NT2/D1 (cell line): ENCODE data around the gene CUTC.

Experiments used
- DNase-seq: peaks from one replicate; pipeline ENCODE4 v3.0.0-alpha.2; 2011; ENCODE audit warnings: low read depth, low spot score
- H3K27me3 ChIP-seq: 2 replicates; pipeline ENCODE4 v1.6.0; 2011; ENCODE audit warnings: mild to moderate bottlenecking; ENCODE audit not compliant: insufficient read length, insufficient read depth
- H3K36me3 ChIP-seq: 2 replicates; pipeline ENCODE4 v1.6.1; 2011; ENCODE audit warnings: mild to moderate bottlenecking, low read length, mixed read lengths; ENCODE audit not compliant: insufficient read depth, insufficient read length
- H3K4me1 ChIP-seq: 2 replicates; pipeline ENCODE4 v1.5.1; 2011; ENCODE audit not compliant: insufficient read depth, insufficient read length
- H3K4me3 ChIP-seq: 2 replicates; pipeline ENCODE4 v1.5.1; 2011; ENCODE audit warnings: low read depth; ENCODE audit not compliant: insufficient read length
- H3K9ac ChIP-seq: 2 replicates; pipeline ENCODE4 v1.6.0; 2011; ENCODE audit warnings: low read depth; ENCODE audit not compliant: insufficient read length
- H3K9me3 ChIP-seq: 2 replicates; pipeline ENCODE4 v1.5.1; 2011; ENCODE audit warnings: mild to moderate bottlenecking, low read length; ENCODE audit not compliant: insufficient read depth
- SUZ12 ChIP-seq: IDR thresholded peaks from 2 replicates; pipeline ENCODE4 v1.6.1; 2011; ENCODE audit not compliant: insufficient read length, insufficient read depth; ENCODE audit errors: extremely low read depth
- YY1 ChIP-seq: IDR thresholded peaks from 2 replicates; pipeline ENCODE4 v1.6.1; 2011; ENCODE audit not compliant: insufficient read length, insufficient read depth
- ZNF274 ChIP-seq: IDR thresholded peaks from 2 replicates; pipeline ENCODE4 v1.6.1; 2011; ENCODE audit warnings: mild to moderate bottlenecking, low read depth, low read length

The CUTC gene

DNA sequence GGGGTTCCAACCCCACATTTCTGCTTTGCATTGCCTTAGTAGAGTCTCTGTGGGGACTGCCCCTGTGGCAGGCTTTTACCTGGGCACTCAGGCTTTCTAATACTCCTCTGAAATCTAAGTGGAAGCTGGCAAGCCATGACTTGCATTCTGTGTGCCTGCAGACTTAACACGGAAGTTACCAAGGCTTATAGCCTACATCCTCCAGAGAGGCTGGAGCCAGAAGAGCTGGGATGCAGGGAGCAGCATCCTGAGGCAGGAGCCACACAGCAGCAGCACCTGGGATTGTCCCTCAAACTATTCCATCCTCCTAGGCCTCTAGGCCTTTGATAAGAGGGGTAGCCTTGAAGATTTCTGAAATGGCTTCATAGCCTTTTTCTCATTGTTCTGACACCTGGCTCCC is 28.3 kb downstream of the CUTC start:
- Histone ChIP-seq H3K4me1 (no peaks in the 10 kb centered on the region), H3K4me3 (no peak overlapping the region), H3K36me3 (peaks cover 42% of the 10 kb centered on the region), H3K9me3 (no peaks in the 10 kb centered on the region), H3K27me3 (no peaks in the 10 kb centered on the region), H3K9ac (no peak overlapping the region)
- no peak for TF ChIP-seq SUZ12
- TF ChIP-seq ZNF274, result no peak
- TF ChIP-seq YY1, result no peak
- no peak for DNase-seq

DNA sequence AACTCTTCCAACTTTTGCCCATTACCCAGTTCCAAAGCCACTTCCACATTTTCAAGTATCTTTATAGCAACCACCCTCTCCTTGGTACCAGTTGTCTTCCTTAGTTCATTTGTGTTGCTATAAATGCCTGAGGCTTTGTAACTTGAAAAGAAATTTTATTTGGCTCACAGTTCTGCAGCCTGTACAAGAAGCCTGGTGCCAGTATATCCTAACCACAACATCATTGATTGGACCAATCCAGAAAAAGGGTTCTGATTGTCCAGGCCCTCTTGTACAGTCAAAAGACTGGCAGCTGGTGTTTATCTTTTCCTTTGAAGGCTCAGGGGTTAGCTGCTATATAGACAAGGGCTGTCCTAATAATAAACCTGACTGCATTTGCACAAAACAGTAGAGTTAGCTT is 29.3 kb downstream of the CUTC start:
- TF ChIP-seq SUZ12, result no peak
- no peak for TF ChIP-seq ZNF274
- TF ChIP-seq YY1, result no peak
- DNase-seq, result no peak
- H3K4me3 ChIP-seq, result no peak overlapping the region
- peaks cover 31% of the 10 kb centered on the region for H3K36me3 ChIP-seq
- H3K4me1 ChIP-seq, result no peaks in the 10 kb centered on the region
- no peak overlapping the region for H3K9ac ChIP-seq
- H3K27me3 ChIP-seq, result no peaks in the 10 kb centered on the region
- H3K9me3 ChIP-seq, result no peaks in the 10 kb centered on the region

DNA sequence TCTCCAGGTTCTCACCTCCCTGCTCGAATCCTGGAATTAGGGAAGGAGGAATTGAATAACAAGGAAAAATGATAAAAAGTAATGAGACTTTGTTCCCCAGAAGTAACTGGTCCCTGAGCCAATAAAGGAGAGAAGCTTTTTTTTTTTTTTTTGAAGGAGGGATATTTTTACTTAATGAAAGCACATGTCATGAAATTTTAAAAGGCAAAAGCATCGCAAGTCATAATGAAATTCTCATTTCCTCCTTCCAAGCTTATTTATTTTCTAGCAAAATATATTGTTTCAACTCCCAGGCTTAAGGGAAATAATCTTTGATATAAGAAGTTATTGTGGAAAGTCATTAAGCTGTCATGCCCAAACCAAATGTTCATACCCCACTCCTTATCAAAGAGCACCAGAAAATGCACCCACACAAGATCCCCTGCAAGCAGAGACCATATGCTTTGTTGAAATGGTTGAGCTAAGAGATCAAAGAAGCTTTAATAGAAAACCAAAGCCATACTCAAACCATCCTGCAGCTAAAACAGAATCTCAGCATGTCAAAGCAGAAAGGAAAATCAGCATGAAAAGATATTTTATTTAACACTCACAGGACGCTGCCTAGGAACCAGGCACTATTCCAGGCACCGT is 33.8 kb downstream of the CUTC start:
- Histone ChIP-seq H3K9me3 (no peaks in the 10 kb centered on the region), H3K4me1 (no peaks in the 10 kb centered on the region), H3K27me3 (no peaks in the 10 kb centered on the region), H3K9ac (no peak overlapping the region), H3K36me3 (no peaks in the 10 kb centered on the region), H3K4me3 (no peak overlapping the region)
- DNase-seq, result no peak
- no peak for TF ChIP-seq YY1
- TF ChIP-seq ZNF274, result no peak
- TF ChIP-seq SUZ12, result no peak

DNA sequence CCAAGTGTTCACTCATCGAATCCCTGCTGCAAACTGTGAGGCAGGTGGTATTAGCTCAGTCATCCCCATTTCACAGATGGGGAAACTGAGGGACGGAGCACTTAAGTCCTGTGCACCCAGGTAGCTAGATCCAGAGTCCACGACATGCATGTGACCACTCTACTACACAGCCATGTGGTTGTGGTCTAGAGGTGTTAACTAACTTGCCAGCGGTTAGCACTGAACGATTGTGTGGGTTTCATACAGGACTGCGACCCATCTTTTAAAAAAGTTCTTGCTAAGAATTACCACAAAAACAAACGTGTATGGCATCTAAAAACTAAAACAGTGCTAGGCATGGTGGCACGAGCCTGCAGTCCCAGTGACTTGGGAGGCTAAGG is 34.3 kb downstream of the CUTC start:
- Histone ChIP-seq H3K9me3 (no peaks in the 10 kb centered on the region), H3K4me3 (no peak overlapping the region), H3K9ac (no peak overlapping the region), H3K36me3 (no peaks in the 10 kb centered on the region), H3K4me1 (no peaks in the 10 kb centered on the region), H3K27me3 (no peaks in the 10 kb centered on the region)
- TF ChIP-seq ZNF274, result no peak
- TF ChIP-seq SUZ12, result no peak
- no peak for TF ChIP-seq YY1
- no peak for DNase-seq

DNA sequence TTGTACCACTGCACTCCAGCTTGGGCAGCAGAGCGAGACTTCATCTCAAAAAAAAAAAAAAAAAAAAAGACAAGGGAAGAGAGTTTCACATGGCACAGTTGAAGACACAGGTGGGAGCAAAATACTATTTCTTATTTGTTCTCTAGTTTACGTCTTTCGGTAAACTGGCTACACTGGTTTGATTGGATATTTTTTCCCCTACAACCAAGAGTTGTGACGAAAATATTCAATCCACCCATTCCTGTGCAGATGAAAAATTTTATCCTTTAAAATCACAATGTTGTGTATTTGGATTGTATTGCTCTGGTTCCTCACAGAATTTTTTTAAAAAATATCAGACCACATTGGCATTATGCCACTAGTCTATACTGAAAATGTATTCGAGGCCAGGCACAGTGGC is 35.9 kb downstream of the CUTC start:
- Histone ChIP-seq H3K9ac (no peak overlapping the region), H3K9me3 (no peaks in the 10 kb centered on the region), H3K27me3 (no peaks in the 10 kb centered on the region), H3K4me1 (no peaks in the 10 kb centered on the region), H3K4me3 (no peak overlapping the region), H3K36me3 (no peaks in the 10 kb centered on the region)
- DNase-seq, result no peak
- TF ChIP-seq ZNF274 (no peak), YY1 (no peak)

DNA sequence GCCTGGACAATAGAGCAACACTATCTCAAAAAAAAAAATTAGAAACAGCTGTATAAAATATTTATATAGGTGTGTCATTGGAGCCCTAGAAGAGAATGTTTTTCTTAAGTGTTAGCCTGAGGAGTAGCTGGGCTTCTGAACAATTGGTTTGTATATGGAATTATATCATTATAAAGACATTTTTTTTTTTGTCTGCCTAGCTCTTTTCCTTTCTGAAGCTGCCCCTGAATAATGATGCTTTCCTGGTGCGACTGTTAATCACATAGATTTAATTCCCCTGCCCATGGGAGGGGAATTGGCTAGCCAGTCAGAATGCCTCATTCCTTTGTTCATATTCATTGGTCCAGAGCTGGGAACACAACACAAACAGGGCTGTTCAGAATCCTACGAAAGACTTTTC is 36.5 kb downstream of the CUTC start:
- Histone ChIP-seq H3K4me1 (no peaks in the 10 kb centered on the region), H3K27me3 (no peaks in the 10 kb centered on the region), H3K9ac (no peak overlapping the region), H3K4me3 (no peak overlapping the region), H3K36me3 (no peaks in the 10 kb centered on the region), H3K9me3 (no peaks in the 10 kb centered on the region)
- DNase-seq, result no peak
- no peak for TF ChIP-seq YY1
- no peak for TF ChIP-seq ZNF274

DNA sequence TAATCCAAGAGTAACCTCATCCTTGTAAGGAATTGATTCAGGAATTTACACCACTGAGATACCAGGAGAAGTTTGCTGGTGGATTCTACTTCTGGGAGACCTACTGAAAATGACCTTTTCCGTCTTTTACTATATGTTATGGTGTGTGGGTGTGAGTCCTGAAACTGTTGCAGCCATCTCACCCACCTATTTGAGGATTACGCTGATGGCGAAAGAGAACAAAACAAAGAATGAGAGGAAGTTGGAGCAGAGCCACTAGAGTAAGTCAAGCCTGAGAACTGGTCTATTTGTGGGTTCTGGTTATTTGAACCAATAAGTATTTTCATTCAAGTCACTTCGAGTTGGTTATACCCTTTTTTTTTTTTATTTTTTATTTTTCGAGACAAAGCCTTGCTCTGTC is 37.7 kb downstream of the CUTC start:
- TF ChIP-seq SUZ12 (no peak), ZNF274 (no peak), YY1 (no peak)
- Histone ChIP-seq H3K4me1 (no peaks in the 10 kb centered on the region), H3K4me3 (no peak overlapping the region), H3K9me3 (no peaks in the 10 kb centered on the region), H3K36me3 (no peaks in the 10 kb centered on the region), H3K27me3 (no peaks in the 10 kb centered on the region), H3K9ac (no peak overlapping the region)
- DNase-seq, result no peak

DNA sequence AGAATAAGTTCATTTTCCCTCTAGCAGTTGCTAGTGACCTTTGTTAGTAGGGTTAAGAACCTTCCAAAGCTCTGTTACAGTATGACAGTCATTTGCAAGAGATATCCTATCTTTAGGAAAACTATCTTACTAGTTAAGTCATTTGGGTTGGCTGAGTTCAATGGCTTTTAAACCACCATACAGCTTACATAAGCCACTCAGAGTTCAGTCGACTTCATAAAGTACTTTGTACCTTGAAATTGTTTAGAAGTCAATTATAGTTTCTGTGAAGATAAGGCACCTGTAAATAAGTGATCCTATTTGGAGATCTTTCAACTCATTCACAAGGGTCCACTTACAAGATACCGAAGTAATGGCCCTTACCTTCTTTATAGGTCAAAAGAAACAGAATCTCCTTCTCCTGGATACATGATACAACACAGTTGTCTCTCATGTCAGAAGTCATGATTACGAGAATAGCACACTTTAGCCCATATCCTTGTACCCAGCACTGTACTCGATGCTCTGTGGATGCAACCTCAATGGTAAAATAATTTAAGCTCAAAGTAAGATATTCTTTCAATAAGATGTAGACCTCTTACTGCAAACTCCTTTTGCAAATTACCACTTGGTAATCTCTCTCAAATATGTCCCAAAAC is 38.5 kb downstream of the CUTC start:
- Histone ChIP-seq H3K36me3 (no peaks in the 10 kb centered on the region), H3K4me1 (no peaks in the 10 kb centered on the region), H3K27me3 (no peaks in the 10 kb centered on the region), H3K9me3 (no peaks in the 10 kb centered on the region), H3K4me3 (no peak overlapping the region), H3K9ac (no peak overlapping the region)
- TF ChIP-seq ZNF274 (no peak), SUZ12 (no peak)
- DNase-seq, result no peak
